HCT116 (cell line): ENCODE measurements around the gene RAB39B. TPM values are rescaled to one million over a fixed set of nuclear protein-coding genes. Genes with fewer than 3 reads are reported as not detected.
"Not testable (repeated sequence)": the region's sequence is repeated elsewhere in the genome, so short reads cannot be mapped to it uniquely, and the experiment has no call there.

Source experiments
- ATAC-seq: fragments of 200-7000 bp; cut with Tn5 transposase; 2 replicates; pipeline ENCODE4 v1.9.1; 2020; ENCODE audit warnings: mild to moderate bottlenecking, moderate library complexity
- BruUV-seq: library from RNA; stranded (reverse); fragments of 400-500 nt; replicated peaks from 2 replicates; lab custom pipeline; 2021; lab: Mats Ljungman, UMichigan
- CTCF ChIA-PET: fragments of 300-600 bp; sonication (Branson Sonifier 250); formaldehyde crosslinking; loops from one replicate; lab custom pipeline; 2021; ENCODE audit warnings: antibody characterized with exemption; lab: Charles Lee
- POLR2A ChIA-PET: fragments of 300-600, 350-600 bp; sonication (Branson Sonifier 250); formaldehyde crosslinking; loops from one replicate; lab custom pipeline; 2021; ENCODE audit warnings: antibody characterized with exemption; lab: Charles Lee
- RAD21 ChIA-PET, 2 experiments: fragments of 300-600 bp; sonication (Branson Sonifier 250); formaldehyde crosslinking; loops; one replicate each; lab custom pipeline; 2023; ENCODE audit warnings: low total read pairs in 2 of 2; ENCODE audit not compliant: uncharacterized antibody in 2 of 2, unreplicated experiment in 2 of 2, low non-redundant PET in 1 of 2; lab: Charles Lee
- DNase-seq: peaks from one replicate; pipeline ENCODE4 v3.0.0-alpha.2; 2010; ENCODE audit warnings: low read depth, low spot score
- H2AFZ ChIP-seq: fragments of 200-600 bp; shearing (Covaris generic), sonication (generic); 2 replicates; pipeline ENCODE4 v1.6.1; 2017; ENCODE audit warnings: low read depth, mixed run types, mixed read lengths, antibody characterized with exemption, low read length; ENCODE audit not compliant: poor library complexity, severe bottlenecking
- H3K27ac ChIP-seq: 2 replicates; pipeline ENCODE4 v1.5.1; 2012; ENCODE audit warnings: low read depth, low read length
- H3K27me3 ChIP-seq: fragments of 200-600 bp; sonication (generic); 2 replicates; pipeline ENCODE4 v1.6.1; 2016; ENCODE audit warnings: mixed run types, low read length, mixed read lengths; ENCODE audit not compliant: insufficient read depth
- H3K36me3 ChIP-seq, 2 experiments: fragments of 200-500 bp in 1 of 2; fragments of 200-600 bp in 1 of 2; sonication (Bioruptor generic) in 1 of 2; sonication (generic) in 1 of 2; 2 replicates each; pipeline versions ENCODE4 v1.5.1 to v1.6.1; 2014 to 2016; ENCODE audit warnings: low read length in 2 of 2, inconsistent platforms in 1 of 2, mixed read lengths in 1 of 2, mixed run types in 1 of 2; ENCODE audit not compliant: insufficient read depth in 2 of 2, control insufficient read depth in 1 of 2
- H3K4me1 ChIP-seq, 2 experiments: fragments of 200-600 bp in 1 of 2; sonication (generic) in 1 of 2; 2 replicates each; pipeline versions ENCODE4 v1.5.1 to v1.6.1; 2012 to 2017; ENCODE audit warnings: low read length in 2 of 2, inconsistent platforms in 1 of 2, mild to moderate bottlenecking in 1 of 2, mixed read lengths in 1 of 2, mixed run types in 1 of 2, moderate library complexity in 1 of 2; ENCODE audit not compliant: insufficient read depth in 2 of 2, control insufficient read depth in 1 of 2
- H3K4me2 ChIP-seq: fragments of 200-600 bp; sonication (generic); 2 replicates; pipeline ENCODE4 v1.6.1; 2017; ENCODE audit warnings: mixed run types, low read length, mixed read lengths
- H3K4me3 ChIP-seq, 2 experiments: fragments of 200-600 bp in 1 of 2; sonication (generic) in 1 of 2; replicated peaks in 1 of 2; 2 replicates each; pipeline ENCODE4 v1.5.1; 2011 to 2016; ENCODE audit warnings: low read length in 2 of 2, control low read depth in 1 of 2, low read depth in 1 of 2, mild to moderate bottlenecking in 1 of 2, mixed read lengths in 1 of 2, mixed run types in 1 of 2
- H3K79me2 ChIP-seq: fragments of 200-600 bp; sonication (generic); 2 replicates; pipeline ENCODE4 v1.6.1; 2017; ENCODE audit warnings: mild to moderate bottlenecking, mixed run types, low read length, moderate library complexity, mixed read lengths; ENCODE audit not compliant: insufficient read depth
- H3K9ac ChIP-seq: fragments of 200-600 bp; sonication (generic); 2 replicates; pipeline ENCODE4 v1.6.1; 2016; ENCODE audit warnings: low read length, mixed read lengths
- H3K9me2 ChIP-seq: fragments of 200-600 bp; sonication (generic), shearing (Covaris generic); 2 replicates; pipeline ENCODE4 v1.6.1; 2017; ENCODE audit warnings: mixed run types, mild to moderate bottlenecking, moderate library complexity; ENCODE audit not compliant: insufficient read depth
- H3K9me3 ChIP-seq, 2 experiments: fragments of 200-500 bp in 1 of 2; fragments of 200-600 bp in 1 of 2; sonication (Bioruptor generic) in 1 of 2; sonication (generic) in 1 of 2; 2 replicates each; pipeline ENCODE4 v1.6.1; 2014 to 2017; ENCODE audit warnings: low read length in 2 of 2, mixed read lengths in 2 of 2, inconsistent platforms in 1 of 2, low read depth in 1 of 2, mild to moderate bottlenecking in 1 of 2, mixed run types in 1 of 2, moderate library complexity in 1 of 2; ENCODE audit not compliant: control insufficient read depth in 1 of 2, insufficient read depth in 1 of 2
- H4K20me1 ChIP-seq: fragments of 200-600 bp; sonication (generic), shearing (Covaris generic); 2 replicates; pipeline ENCODE4 v1.6.1; 2017; ENCODE audit warnings: mixed run types, mild to moderate bottlenecking, moderate library complexity; ENCODE audit not compliant: insufficient read depth
- EGR1 ChIP-seq: IDR thresholded peaks from 2 replicates; pipeline ENCODE4 v1.6.1; 2012; ENCODE audit warnings: low read depth
- ELF1 ChIP-seq: IDR thresholded peaks from 2 replicates; pipeline ENCODE4 v1.6.1; 2012; ENCODE audit warnings: low read depth, borderline replicate concordance
- EZH2phosphoT487 ChIP-seq: fragments of 200-600 bp; IDR thresholded peaks from 2 replicates; pipeline ENCODE4 v1.6.1; 2018; ENCODE audit warnings: antibody characterized with exemption, borderline replicate concordance
- JUND ChIP-seq: IDR thresholded peaks from 2 replicates; pipeline ENCODE4 v1.6.1; 2012
- POLR2AphosphoS5 ChIP-seq: IDR thresholded peaks from 2 replicates; pipeline ENCODE4 v1.6.1; 2011; ENCODE audit warnings: mild to moderate bottlenecking, low read depth, low read length, moderate library complexity
- RAD21 ChIP-seq: IDR thresholded peaks from 2 replicates; pipeline ENCODE4 v1.6.1; 2012; ENCODE audit warnings: low read depth, mild to moderate bottlenecking
- intact Hi-C: fragments of 100-400 bp; cut with micrococcal nuclease; formaldehyde crosslinking; loops from 2 replicates; pipeline ENCODE4 v1.10.0; 2022
- total RNA-seq: library from RNA; stranded (reverse); gene quantifications from one replicate; pipeline ENCODE4 v1.2.1, GENCODE V29; 2021; ENCODE audit not compliant: unreplicated experiment
- TF ChIP-seq, protein P1 (sequence below), 3 experiments: fragments of 200-600 bp in 1 of 3; sonication (generic) in 1 of 3; IDR thresholded peaks in 2 of 3; conservative IDR thresholded peaks in 1 of 3; 2 replicates each; pipeline ENCODE4 v1.5.1; 2012 to 2017; ENCODE audit warnings: low read depth in 2 of 3, low read length in 2 of 3, antibody characterized with exemption in 1 of 3, borderline replicate concordance in 1 of 3, control low read depth in 1 of 3, mild to moderate bottlenecking in 1 of 3, mixed read lengths in 1 of 3, mixed run types in 1 of 3, moderate library complexity in 1 of 3; ENCODE audit not compliant: insufficient read depth in 1 of 3

The RAB39B gene
- total RNA-seq, 1 experiment from 2014 or later, result 0.10 TPM

DNA sequence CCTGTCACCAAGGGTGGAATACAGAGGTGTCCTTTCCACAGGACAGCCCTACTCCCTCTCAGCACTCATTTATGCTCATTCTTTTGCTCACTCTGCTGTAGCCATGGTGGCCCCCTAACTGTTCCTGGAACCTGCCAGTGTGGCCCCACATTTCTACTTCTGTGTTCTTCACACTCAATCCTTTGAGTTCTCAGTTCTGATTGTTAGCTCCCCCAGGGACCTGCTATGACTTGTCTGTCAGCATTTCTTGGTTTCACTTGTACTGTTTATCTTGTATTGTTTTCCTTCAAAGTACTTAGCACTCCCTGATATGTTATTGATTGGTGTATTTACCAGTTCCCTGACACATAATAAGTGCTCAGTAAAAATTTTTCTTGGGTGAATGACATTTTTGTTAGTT, 33.1 kb downstream of the RAB39B start (continued):
- TF ChIP-seq ELF1 (no peak), RAD21 (no peak)

DNA sequence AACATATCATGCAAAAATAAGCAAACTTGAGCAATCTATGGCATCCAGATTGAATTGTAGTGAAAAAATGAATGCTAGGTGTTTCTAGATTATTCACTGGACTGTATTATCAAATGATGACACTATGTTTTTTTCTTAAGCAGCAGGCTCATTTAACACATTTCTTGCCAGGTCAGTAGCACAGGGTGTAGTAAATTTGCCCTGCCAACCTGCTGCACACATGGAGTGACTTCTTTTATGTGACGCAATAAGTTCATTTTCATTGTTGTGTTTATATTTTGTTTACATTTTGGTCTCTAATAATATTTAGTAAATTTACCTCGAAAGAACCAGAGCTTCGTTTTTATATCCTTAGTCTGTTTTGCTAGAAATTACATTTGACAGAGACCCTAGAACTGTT, 38.5 kb downstream of the RAB39B start:
- ChIA-PET RAD21 (no interaction called here), POLR2A (interaction anchor here (2.3 kb wide), 1 partner anchor 9 kb away, joined by 6 read pairs; the partner anchor contains the start of gene VBP1), CTCF (interaction anchor here (2.8 kb wide), 1 partner anchor 9 kb away, joined by 13 read pairs; the partner anchor contains the start of gene VBP1)
- no peaks in the 10 kb centered on the region for H3K4me1 ChIP-seq
- no peak for ATAC-seq
- peaks cover 6 to 11% of the 10 kb centered on the region in 2 experiments for H3K36me3 ChIP-seq
- no peaks in the 10 kb centered on the region for H4K20me1 ChIP-seq
- no peak overlapping the region for H3K4me3 ChIP-seq
- H3K9ac ChIP-seq, result no peak overlapping the region
- H3K27ac ChIP-seq, result no peak overlapping the region
- no peak for DNase-seq
- H3K79me2 ChIP-seq, result peaks cover 33% of the 10 kb centered on the region
- no peaks in the 10 kb centered on the region for H3K27me3 ChIP-seq
- no TSS peak for BruUV-seq
- H3K4me2 ChIP-seq, result no peak overlapping the region
- H3K9me3 ChIP-seq, result no peaks in the 10 kb centered on the region
- intact Hi-C loops, result no loop called here
- no peaks in the 10 kb centered on the region for H3K9me2 ChIP-seq
- TF ChIP-seq EZH2phosphoT487 (no peak), EGR1 (no peak), JUND (no peak), POLR2AphosphoS5 (no peak)
- TF ChIP-seq, protein P1, sequence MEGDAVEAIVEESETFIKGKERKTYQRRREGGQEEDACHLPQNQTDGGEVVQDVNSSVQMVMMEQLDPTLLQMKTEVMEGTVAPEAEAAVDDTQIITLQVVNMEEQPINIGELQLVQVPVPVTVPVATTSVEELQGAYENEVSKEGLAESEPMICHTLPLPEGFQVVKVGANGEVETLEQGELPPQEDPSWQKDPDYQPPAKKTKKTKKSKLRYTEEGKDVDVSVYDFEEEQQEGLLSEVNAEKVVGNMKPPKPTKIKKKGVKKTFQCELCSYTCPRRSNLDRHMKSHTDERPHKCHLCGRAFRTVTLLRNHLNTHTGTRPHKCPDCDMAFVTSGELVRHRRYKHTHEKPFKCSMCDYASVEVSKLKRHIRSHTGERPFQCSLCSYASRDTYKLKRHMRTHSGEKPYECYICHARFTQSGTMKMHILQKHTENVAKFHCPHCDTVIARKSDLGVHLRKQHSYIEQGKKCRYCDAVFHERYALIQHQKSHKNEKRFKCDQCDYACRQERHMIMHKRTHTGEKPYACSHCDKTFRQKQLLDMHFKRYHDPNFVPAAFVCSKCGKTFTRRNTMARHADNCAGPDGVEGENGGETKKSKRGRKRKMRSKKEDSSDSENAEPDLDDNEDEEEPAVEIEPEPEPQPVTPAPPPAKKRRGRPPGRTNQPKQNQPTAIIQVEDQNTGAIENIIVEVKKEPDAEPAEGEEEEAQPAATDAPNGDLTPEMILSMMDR (IDR thresholded peaks at IDR 0.05 in 2 of 3, conservative IDR thresholded peaks at IDR 0.05 in 1 of 3; ENCODE audit: borderline replicate concordance in 1 of 3, insufficient read depth in 1 of 3, low read depth in 2 of 3, low read length in 2 of 3), result no peak
- TF ChIP-seq, all 23 proteins: peak for 0
- no peak overlapping the region for H2AFZ ChIP-seq

DNA sequence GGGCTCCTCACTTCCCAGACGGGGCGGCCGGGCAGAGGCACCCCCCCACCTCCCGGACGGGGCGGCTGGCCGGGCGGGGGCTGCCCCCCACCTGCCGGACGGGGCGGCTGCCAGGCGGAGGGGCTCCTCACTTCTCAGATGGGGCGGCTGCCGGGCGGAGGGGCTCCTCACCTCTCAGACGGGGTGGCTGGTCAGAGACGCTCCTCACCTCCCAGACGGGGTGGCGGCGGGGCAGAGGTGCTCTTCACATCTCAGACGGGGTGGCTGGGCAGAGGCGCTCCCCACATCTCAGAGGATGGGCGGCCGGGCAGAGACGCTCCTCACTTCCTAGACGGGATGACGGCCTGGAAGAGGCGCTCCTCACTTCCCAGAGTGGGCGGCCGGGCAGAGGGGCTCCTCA, 40.5 kb downstream of the RAB39B start:
- H3K9ac ChIP-seq, H2AFZ ChIP-seq, BruUV-seq, H3K4me2 ChIP-seq, CTCF ChIA-PET, ATAC-seq, DNase-seq, H3K9me2 ChIP-seq, H3K27me3 ChIP-seq, H3K36me3 ChIP-seq, H3K4me3 ChIP-seq, H3K27ac ChIP-seq, POLR2A ChIA-PET, H3K4me1 ChIP-seq, RAD21 ChIA-PET, intact Hi-C loops, H4K20me1 ChIP-seq, H3K9me3 ChIP-seq: not testable (repeated sequence)
- peaks cover 53% of the 10 kb centered on the region for H3K79me2 ChIP-seq
